GM12892 (cell line): ENCODE results near the gene ADAM23.

Experiments used
- POLR2A ChIP-seq: IDR thresholded peaks from 2 replicates; pipeline ENCODE4 v1.6.1; 2011; ENCODE audit warnings: low read depth, low read length, control low read depth
- POLR2AphosphoS5 ChIP-seq: IDR thresholded peaks from 2 replicates; pipeline ENCODE4 v1.6.1; 2011; ENCODE audit warnings: low read depth, low read length, control low read depth
- TAF1 ChIP-seq: IDR thresholded peaks from 2 replicates; pipeline ENCODE4 v1.6.1; 2011; ENCODE audit warnings: low read depth, mild to moderate bottlenecking, control low read depth, low read length, borderline replicate concordance

DNA sequence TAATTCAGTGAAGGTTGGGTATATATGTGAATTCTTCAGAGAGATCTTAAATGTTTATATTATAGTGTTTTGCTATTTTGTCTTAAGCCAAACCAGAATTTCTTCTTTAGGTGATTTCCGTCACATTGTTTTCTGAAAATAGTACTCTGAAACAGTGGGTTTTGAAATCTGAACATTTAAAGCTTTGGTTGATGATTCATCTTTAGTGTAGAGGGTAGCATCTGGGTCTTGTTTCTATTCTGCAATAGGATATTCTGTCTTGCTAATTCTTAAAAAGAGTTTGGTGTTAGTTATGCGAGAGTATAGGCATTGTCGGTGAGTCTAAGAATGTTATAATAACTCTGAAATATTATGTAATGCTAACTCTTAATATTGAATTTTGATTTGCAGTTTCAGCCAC is 129.4 kb downstream of the ADAM23 start:
- no peak for TF ChIP-seq POLR2A
- no peak for TF ChIP-seq TAF1
- no peak for TF ChIP-seq POLR2AphosphoS5
